Central memory CD8-positive, alpha-beta T cell (primary cell): ENCODE measurements around the gene ITGA2.
"Not testable (repeated sequence)": the region's sequence is repeated elsewhere in the genome, so short reads cannot be mapped to it uniquely, and the experiment has no call there.

Source experiments
- ATAC-seq: fragments of 150-1000 bp; cut with Tn5 transposase; replicated peaks from 2 replicates; pipeline ENCODE4 v1.10.0; 2022; ENCODE audit warnings: mild to moderate bottlenecking, moderate FRiP score, moderate number of reproducible peaks; ENCODE audit not compliant: poor library complexity, severe bottlenecking; ENCODE audit errors: extremely low read depth
- DNase-seq, 2 donors: peaks; one replicate each; pipeline ENCODE4 v3.0.0; 2021; ENCODE audit warnings: low spot score in 2 of 2
- H3K27ac Mint-ChIP-seq: one replicate; pipeline ENCODE4 v1.8.0; 2022; ENCODE audit warnings: low read depth, mild to moderate bottlenecking, moderate library complexity, mixed read lengths
- H3K27me3 Mint-ChIP-seq: one replicate; pipeline ENCODE4 v1.8.0; 2022; ENCODE audit warnings: mixed read lengths
- H3K36me3 Mint-ChIP-seq: one replicate; pipeline ENCODE4 v1.8.0; 2022; ENCODE audit warnings: mild to moderate bottlenecking, moderate library complexity, mixed read lengths; ENCODE audit not compliant: insufficient read depth
- H3K4me1 Mint-ChIP-seq: one replicate; pipeline ENCODE4 v1.8.0; 2022; ENCODE audit warnings: mixed read lengths
- H3K4me3 Mint-ChIP-seq: one replicate; pipeline ENCODE4 v1.8.0; 2022; ENCODE audit warnings: mild to moderate bottlenecking, moderate library complexity, mixed read lengths
- H3K9me3 Mint-ChIP-seq: one replicate; pipeline ENCODE4 v1.8.0; 2022; ENCODE audit warnings: mixed read lengths

The ITGA2 gene

GRCh38 chr5:52963636-52964035, 25.5 kb upstream of the ITGA2 start:
- H3K4me3 Mint-ChIP-seq, result no peak overlapping the region
- no peaks in the 10 kb centered on the region for H3K36me3 Mint-ChIP-seq
- ATAC-seq (no peak), DNase-seq (no peak)
- H3K9me3 Mint-ChIP-seq, result peaks cover under 1% of the 10 kb centered on the region
- H3K27ac Mint-ChIP-seq, result no peak overlapping the region
- peaks cover 15% of the 10 kb centered on the region for H3K27me3 Mint-ChIP-seq
- H3K4me1 Mint-ChIP-seq, result no peaks in the 10 kb centered on the region

- Mint-ChIP-seq H3K4me3 (no peak overlapping the region), H3K27me3 (peaks cover 20% of the 10 kb centered on the region), H3K27ac (no peak overlapping the region), H3K9me3 (peaks cover 5% of the 10 kb centered on the region), H3K36me3 (no peaks in the 10 kb centered on the region), H3K4me1 (no peaks in the 10 kb centered on the region)
- DNase-seq (no peak), ATAC-seq (no peak)
Observed at GRCh38 chr5:52964138-52964537, 25.0 kb upstream of the ITGA2 start.

- H3K9me3 Mint-ChIP-seq, ATAC-seq, H3K27ac Mint-ChIP-seq, H3K4me3 Mint-ChIP-seq, H3K36me3 Mint-ChIP-seq, H3K4me1 Mint-ChIP-seq, DNase-seq: not testable (repeated sequence)
- peaks cover 67% of the 10 kb centered on the region for H3K27me3 Mint-ChIP-seq
Observed at GRCh38 chr5:52976157-52976556, 13.0 kb upstream of the ITGA2 start.

- no peak for ATAC-seq
- Mint-ChIP-seq H3K4me3 (no peak overlapping the region), H3K27ac (no peak overlapping the region), H3K4me1 (no peaks in the 10 kb centered on the region), H3K9me3 (no peaks in the 10 kb centered on the region), H3K36me3 (no peaks in the 10 kb centered on the region), H3K27me3 (peaks cover 61% of the 10 kb centered on the region)
- no peak for DNase-seq
Observed at GRCh38 chr5:52977264-52977897, 11.8 kb upstream of the ITGA2 start.

GRCh38 chr5:52981507-52981906, 7.6 kb upstream of the ITGA2 start:
- peaks cover 60% of the 10 kb centered on the region for H3K27me3 Mint-ChIP-seq
- H3K9me3 Mint-ChIP-seq, result no peaks in the 10 kb centered on the region
- DNase-seq (no peak), ATAC-seq (no peak)
- no peaks in the 10 kb centered on the region for H3K4me1 Mint-ChIP-seq
- H3K4me3 Mint-ChIP-seq, result no peak overlapping the region
- no peaks in the 10 kb centered on the region for H3K36me3 Mint-ChIP-seq
- H3K27ac Mint-ChIP-seq, result no peak overlapping the region

GRCh38 chr5:52983731-52984636, 5.2 kb upstream of the ITGA2 start:
- DNase-seq, result no peak
- Mint-ChIP-seq H3K9me3 (no peaks in the 10 kb centered on the region), H3K27me3 (peaks cover 62% of the 10 kb centered on the region), H3K27ac (no peak overlapping the region), H3K36me3 (no peaks in the 10 kb centered on the region), H3K4me1 (peaks cover 6% of the 10 kb centered on the region), H3K4me3 (no peak overlapping the region)
- no peak for ATAC-seq

GRCh38 chr5:52985306-52985705, 3.8 kb upstream of the ITGA2 start:
- no peaks in the 10 kb centered on the region for H3K9me3 Mint-ChIP-seq
- no peak for ATAC-seq
- H3K4me3 Mint-ChIP-seq, result no peak overlapping the region
- no peak for DNase-seq
- H3K4me1 Mint-ChIP-seq, result peaks cover 6% of the 10 kb centered on the region
- H3K27me3 Mint-ChIP-seq, result peaks cover 49% of the 10 kb centered on the region
- H3K27ac Mint-ChIP-seq, result no peak overlapping the region
- no peaks in the 10 kb centered on the region for H3K36me3 Mint-ChIP-seq

GRCh38 chr5:52987711-52988331, 1.3 kb upstream of the ITGA2 start:
- DNase-seq (no peak), ATAC-seq (no peak)
- no peaks in the 10 kb centered on the region for H3K9me3 Mint-ChIP-seq
- H3K27me3 Mint-ChIP-seq, result peaks cover 51% of the 10 kb centered on the region
- H3K4me1 Mint-ChIP-seq, result peaks cover 6% of the 10 kb centered on the region
- H3K4me3 Mint-ChIP-seq, result no peak overlapping the region
- H3K27ac Mint-ChIP-seq, result no peak overlapping the region
- no peaks in the 10 kb centered on the region for H3K36me3 Mint-ChIP-seq

- ATAC-seq (peak; percentile 22), DNase-seq (no peak)
- peaks cover 6% of the 10 kb centered on the region for H3K4me1 Mint-ChIP-seq
- no peaks in the 10 kb centered on the region for H3K9me3 Mint-ChIP-seq
- H3K36me3 Mint-ChIP-seq, result no peaks in the 10 kb centered on the region
- no peak overlapping the region for H3K27ac Mint-ChIP-seq
- peaks cover 50% of the 10 kb centered on the region for H3K27me3 Mint-ChIP-seq
- H3K4me3 Mint-ChIP-seq, result peak overlapping the region; percentile 62
Observed at GRCh38 chr5:52988335-52989024, 672 bp upstream of the ITGA2 start.

GRCh38 chr5:52989781-52990527, 802 bp downstream of the ITGA2 start:
- Mint-ChIP-seq H3K4me3 (peak overlapping the region; percentile 62), H3K27ac (no peak overlapping the region), H3K9me3 (no peaks in the 10 kb centered on the region), H3K27me3 (peaks cover 36% of the 10 kb centered on the region), H3K36me3 (no peaks in the 10 kb centered on the region), H3K4me1 (peaks cover 6% of the 10 kb centered on the region)
- no peak for DNase-seq
- ATAC-seq, result peak; percentile 23

GRCh38 chr5:52990528-52990925, 1.4 kb downstream of the ITGA2 start:
- DNase-seq (no peak), ATAC-seq (no peak)
- Mint-ChIP-seq H3K4me1 (peaks cover 6% of the 10 kb centered on the region), H3K27me3 (peaks cover 34% of the 10 kb centered on the region), H3K4me3 (no peak overlapping the region), H3K27ac (no peak overlapping the region), H3K9me3 (no peaks in the 10 kb centered on the region), H3K36me3 (no peaks in the 10 kb centered on the region)

- Mint-ChIP-seq H3K9me3 (no peaks in the 10 kb centered on the region), H3K36me3 (no peaks in the 10 kb centered on the region), H3K4me1 (peaks cover 5% of the 10 kb centered on the region), H3K4me3 (no peak overlapping the region), H3K27ac (no peak overlapping the region), H3K27me3 (peaks cover 14% of the 10 kb centered on the region)
- DNase-seq (no peak), ATAC-seq (no peak)
Observed at GRCh38 chr5:52993367-52993766, 4.2 kb downstream of the ITGA2 start.
